ENCODE results near the gene IGFBP6.

IGFBP6 gene

GRCh38 chr12:53122961-53123468, 25.5 kb downstream of the IGFBP6 start:
- DNase-seq (ENCODE audit: insufficient read length, low spot score), result peak; percentile 38
- TF ChIP-seq POLR2A (IDR thresholded peaks at IDR 0.05; ENCODE audit: low read depth, low read length), result no peak
- FAIRE-seq, result no peak

DNA sequence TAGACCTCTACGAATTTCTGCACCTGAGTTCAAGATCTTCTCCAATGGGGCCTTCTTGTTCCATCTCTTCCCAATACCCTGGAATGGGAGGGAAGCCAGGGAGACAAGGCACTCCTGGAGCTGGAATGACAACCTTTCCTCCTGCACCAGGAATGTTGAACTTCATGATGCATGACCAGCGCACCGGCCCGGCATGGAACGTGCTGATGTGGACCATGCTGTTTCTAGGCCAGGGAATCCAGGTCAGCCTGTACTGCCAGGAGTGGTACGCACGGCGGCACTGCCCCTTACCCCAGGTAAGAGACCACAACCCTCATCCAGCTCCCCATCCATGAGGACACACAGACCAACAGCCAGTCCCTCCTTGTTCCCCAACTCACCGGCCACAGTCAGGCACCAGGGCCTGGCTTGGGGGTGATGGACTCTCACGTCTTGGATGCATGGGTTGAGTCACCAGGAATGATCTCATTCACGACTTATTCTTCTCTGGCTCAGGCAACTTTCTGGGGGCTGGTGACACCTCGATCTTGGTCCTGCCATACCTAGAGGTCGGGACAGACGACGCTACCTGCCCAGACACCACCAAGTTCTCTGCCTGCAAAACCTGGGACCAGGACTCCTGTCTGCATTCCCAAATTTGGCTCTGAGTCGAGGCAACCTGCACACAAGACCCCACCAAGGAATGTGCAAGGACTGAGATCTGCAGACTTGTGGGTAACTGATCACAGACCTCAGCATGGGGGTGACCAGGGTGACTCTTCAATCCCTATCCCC, 26.3 kb downstream of the IGFBP6 start:
- peak; percentile 86 for DNase-seq (ENCODE audit: insufficient read length, low spot score)
- peak; percentile 89 for FAIRE-seq
- no peak for TF ChIP-seq POLR2A (IDR thresholded peaks at IDR 0.05; ENCODE audit: low read depth, low read length)

DNA sequence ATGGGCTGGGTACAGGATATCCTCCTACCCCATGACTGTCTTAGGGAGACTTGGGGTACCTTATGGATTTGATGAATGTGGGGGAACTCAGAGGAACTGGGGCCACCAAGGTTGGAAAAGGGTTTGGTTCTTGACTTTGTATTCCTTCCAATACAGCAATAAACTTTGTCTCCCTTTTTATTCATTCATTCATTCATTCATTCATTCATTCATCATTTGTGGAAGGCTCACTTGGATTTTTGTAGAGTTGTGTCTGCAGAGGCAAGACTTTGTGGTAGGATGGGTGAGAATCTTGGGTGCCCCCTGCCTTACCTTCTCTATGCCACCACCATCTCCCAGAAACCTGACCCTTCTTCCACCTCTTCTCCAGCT, 26.9 kb downstream of the IGFBP6 start:
- TF ChIP-seq POLR2A (IDR thresholded peaks at IDR 0.05; ENCODE audit: low read depth, low read length), result no peak
- no peak for FAIRE-seq
- DNase-seq (ENCODE audit: insufficient read length, low spot score), result no peak

- TF ChIP-seq POLR2A (IDR thresholded peaks at IDR 0.05; ENCODE audit: low read depth, low read length), result no peak
- FAIRE-seq (no peak), DNase-seq (ENCODE audit: insufficient read length, low spot score) (no peak)
These were observed 29.7 kb downstream of the IGFBP6 start for GRCh38 chr12:53127169-53127568.

GRCh38 chr12:53128780-53129569, 31.5 kb downstream of the IGFBP6 start:
- FAIRE-seq (no peak), DNase-seq (ENCODE audit: insufficient read length, low spot score) (no peak)
- TF ChIP-seq POLR2A (IDR thresholded peaks at IDR 0.05; ENCODE audit: low read depth, low read length), result no peak

GRCh38 chr12:53131844-53132243, 34.4 kb downstream of the IGFBP6 start:
- no peak for TF ChIP-seq POLR2A (IDR thresholded peaks at IDR 0.05; ENCODE audit: low read depth, low read length)
- DNase-seq (ENCODE audit: insufficient read length, low spot score) (no peak), FAIRE-seq (no peak)

DNA sequence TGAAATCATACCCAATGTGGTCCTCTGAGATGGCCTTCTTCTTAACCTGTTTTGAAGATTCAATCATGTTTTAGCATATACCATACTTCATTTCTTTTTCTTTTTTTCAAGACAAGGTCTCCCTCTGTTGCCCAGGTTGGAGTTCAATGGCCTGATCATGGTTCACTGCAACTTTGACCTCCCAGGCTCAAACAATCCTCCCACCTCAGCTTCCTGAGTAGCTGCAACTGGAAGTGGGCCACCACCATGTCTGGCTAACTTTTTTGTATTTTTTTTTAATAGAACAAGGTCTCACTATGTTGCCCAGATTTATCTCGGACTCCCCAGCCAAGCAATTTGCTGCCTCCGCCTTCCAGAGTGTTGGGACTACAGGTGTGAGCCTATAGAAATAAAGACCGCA, 36.3 kb downstream of the IGFBP6 start:
- no peak for TF ChIP-seq POLR2A (IDR thresholded peaks at IDR 0.05; ENCODE audit: low read depth, low read length)
- FAIRE-seq (no peak), DNase-seq (ENCODE audit: insufficient read length, low spot score) (no peak)

- FAIRE-seq (no peak), DNase-seq (ENCODE audit: insufficient read length, low spot score) (no peak)
- no peak for TF ChIP-seq POLR2A (IDR thresholded peaks at IDR 0.05; ENCODE audit: low read depth, low read length)
These were observed 45.9 kb downstream of the IGFBP6 start for GRCh38 chr12:53143355-53143754.

GRCh38 chr12:53145383-53146260, 48.2 kb downstream of the IGFBP6 start:
- TF ChIP-seq POLR2A (IDR thresholded peaks at IDR 0.05; ENCODE audit: low read depth, low read length), result no peak

GRCh38 chr12:53147181-53147580, 49.7 kb downstream of the IGFBP6 start:
- no peak for FAIRE-seq

More at GRCh38 chr12:53145383-53146260, 48.2 kb downstream of the IGFBP6 start:
- FAIRE-seq, result no peak
- no peak for DNase-seq (ENCODE audit: insufficient read length, low spot score)

DNA sequence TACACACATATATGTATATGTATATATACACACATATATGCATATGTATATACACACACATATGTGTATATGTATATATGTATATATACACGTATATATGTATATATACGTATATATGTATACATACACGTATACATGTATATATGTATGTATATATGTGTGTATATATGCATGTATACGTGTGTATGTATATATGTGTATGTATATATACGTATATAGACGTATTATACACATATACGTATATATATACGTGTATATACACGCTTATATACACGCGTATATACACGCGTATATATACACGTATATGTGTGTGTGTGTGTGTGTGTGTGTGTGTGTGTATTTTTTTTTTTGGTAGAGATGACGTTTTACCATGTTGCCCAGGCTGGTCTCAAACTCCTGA, 50.2 kb downstream of the IGFBP6 start:
- no peak for TF ChIP-seq POLR2A (IDR thresholded peaks at IDR 0.05; ENCODE audit: low read depth, low read length)
- no peak for DNase-seq (ENCODE audit: insufficient read length, low spot score)
- FAIRE-seq, result no peak

More at GRCh38 chr12:53147181-53147580, 49.7 kb downstream of the IGFBP6 start:
- DNase-seq (ENCODE audit: insufficient read length, low spot score), result no peak
- TF ChIP-seq POLR2A (IDR thresholded peaks at IDR 0.05; ENCODE audit: low read depth, low read length), result no peak

DNA sequence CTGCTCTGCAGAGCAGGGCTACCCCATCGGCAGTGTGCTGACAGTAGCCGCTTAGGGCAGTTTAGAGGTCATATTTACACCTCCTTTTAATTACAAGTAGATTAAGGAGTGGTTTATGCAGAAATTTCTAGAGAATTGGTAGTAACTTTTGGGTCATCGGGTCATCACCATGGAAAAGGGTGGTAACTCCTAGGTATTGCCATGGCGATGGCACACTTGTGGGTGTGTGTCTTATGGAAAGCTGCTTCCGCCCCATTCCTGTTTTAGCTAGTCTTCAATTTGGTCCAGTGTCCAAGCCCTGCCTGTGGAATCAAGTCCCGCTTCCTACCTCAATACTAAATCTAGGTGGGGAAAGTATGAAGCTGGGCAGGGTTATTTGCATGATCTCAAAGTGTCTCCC, 53.6 kb downstream of the IGFBP6 start:
- FAIRE-seq, result no peak
- no peak for DNase-seq (ENCODE audit: insufficient read length, low spot score)
- TF ChIP-seq POLR2A (IDR thresholded peaks at IDR 0.05; ENCODE audit: low read depth, low read length), result no peak

Data from H54 (cell line).